ENCODE data around the gene TSG101.

TSG101 gene

DNA sequence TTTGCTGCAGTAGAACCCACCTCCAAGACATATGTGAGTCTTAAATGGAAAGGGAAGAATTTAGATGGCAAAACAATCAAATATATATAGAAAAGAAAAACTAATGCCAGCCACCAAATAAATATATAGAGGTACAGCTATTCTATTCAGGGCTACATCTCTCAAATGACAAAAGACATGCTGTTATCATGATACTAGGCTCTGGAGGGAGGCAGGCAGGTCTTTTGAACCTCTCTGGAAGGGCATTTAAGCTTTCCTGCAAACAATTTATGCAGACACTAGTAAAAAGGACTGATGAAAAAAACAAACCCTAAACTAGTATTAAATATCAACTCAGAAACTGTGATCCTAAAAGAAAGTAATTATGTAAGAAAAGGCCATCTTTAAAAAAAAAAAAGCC is 37.4 kb upstream of the TSG101 start:
- no peak overlapping the region for H4K91ac ChIP-seq (ENCODE audit: low read depth, low read length, poor library complexity)
- no peaks in the 10 kb centered on the region for H3K27me3 ChIP-seq (ENCODE audit: control insufficient read depth in 3 of 3, insufficient read depth in 3 of 3, low read depth in 1 of 3, low read length in 3 of 3)
- no peaks in the 10 kb centered on the region for H3K79me1 ChIP-seq (ENCODE audit: low read depth, low read length)
- H2BK12ac ChIP-seq (ENCODE audit: low read length), result no peak overlapping the region
- no peak overlapping the region for H3K23ac ChIP-seq (ENCODE audit: low read depth, low read length, poor library complexity)
- H3K4me1 ChIP-seq (ENCODE audit: control insufficient read depth in 2 of 2, insufficient read depth in 1 of 2, low read depth in 1 of 2, low read length in 2 of 2), result no peaks in the 10 kb centered on the region
- no peak overlapping the region for H3K18ac ChIP-seq (ENCODE audit: low read length)
- H2BK15ac ChIP-seq (ENCODE audit: low read length), result no peak overlapping the region
- H2AK5ac ChIP-seq (ENCODE audit: low read depth, low read length), result no peak overlapping the region
- no peak for DNase-seq (ENCODE audit: low spot score)
- H2BK120ac ChIP-seq (ENCODE audit: low read depth, low read length), result no peak overlapping the region
- no peak overlapping the region for H3K14ac ChIP-seq (ENCODE audit: low read length)
- H3K4me2 ChIP-seq (ENCODE audit: insufficient read depth, low read length, poor library complexity, severe bottlenecking), result no peak overlapping the region
- H3K4me3 ChIP-seq (ENCODE audit: low read length in 2 of 2), result no peak overlapping the region
- no peak overlapping the region for H2BK5ac ChIP-seq (ENCODE audit: low read length)
- H2AFZ ChIP-seq (ENCODE audit: low read length), result no peak overlapping the region
- H3K27ac ChIP-seq (replicated peaks; ENCODE audit: low read length), result no peak overlapping the region
- H3K4ac ChIP-seq (ENCODE audit: low read length), result no peak overlapping the region
- no peaks in the 10 kb centered on the region for H3K9me3 ChIP-seq (replicated peaks in 1 of 2; ENCODE audit: control insufficient read depth in 2 of 2, insufficient read depth in 1 of 2, low read depth in 1 of 2, low read length in 2 of 2)
- peaks cover 0 to 58% of the 10 kb centered on the region in 2 donors for H3K36me3 ChIP-seq (replicated peaks in 1 of 2; ENCODE audit: control insufficient read depth in 2 of 2, insufficient read depth in 2 of 2, low read length in 2 of 2)
- no peak overlapping the region for H4K8ac ChIP-seq (ENCODE audit: low read depth, low read length)
- H3K9ac ChIP-seq (ENCODE audit: low read depth, low read length, poor library complexity), result no peak overlapping the region

DNA sequence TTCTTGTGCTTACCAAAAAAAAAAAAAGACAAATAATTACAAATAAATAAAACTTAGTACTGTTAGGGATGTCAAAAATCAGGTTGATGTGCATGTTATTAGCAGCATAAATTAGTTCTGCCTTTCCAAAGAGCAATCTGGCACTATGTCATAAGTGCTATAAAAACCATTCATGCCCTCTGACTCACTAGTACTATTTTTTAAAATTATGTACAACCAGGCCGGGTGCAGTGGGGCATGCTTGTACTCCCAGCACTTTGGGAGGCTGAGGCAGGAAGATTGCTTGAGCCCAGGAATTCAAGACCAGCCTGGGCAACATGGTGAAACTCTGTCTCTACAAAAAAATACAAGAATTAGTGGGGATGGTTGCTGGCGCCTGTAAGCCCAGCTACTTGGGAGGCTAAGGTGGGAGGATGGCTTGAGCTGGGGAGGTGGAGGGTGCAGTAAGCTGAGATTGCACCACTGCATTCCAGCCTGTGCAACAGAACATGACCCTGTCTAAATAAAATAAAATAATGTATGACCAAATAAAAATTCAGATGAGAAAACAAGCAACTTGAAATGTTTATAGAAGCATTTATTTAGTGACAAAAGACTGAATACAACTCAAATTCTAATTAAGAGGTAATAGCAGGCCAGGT is 36.5 kb upstream of the TSG101 start:
- Histone ChIP-seq H2BK15ac (ENCODE audit: low read length) (no peak overlapping the region), H3K9ac (ENCODE audit: low read depth, low read length, poor library complexity) (no peak overlapping the region), H3K79me1 (ENCODE audit: low read depth, low read length) (no peaks in the 10 kb centered on the region), H3K23ac (ENCODE audit: low read depth, low read length, poor library complexity) (no peak overlapping the region), H2BK120ac (ENCODE audit: low read depth, low read length) (no peak overlapping the region), H3K4me2 (ENCODE audit: insufficient read depth, low read length, poor library complexity, severe bottlenecking) (no peak overlapping the region), H3K4me3 (ENCODE audit: low read length in 2 of 2) (no peak overlapping the region), H3K18ac (ENCODE audit: low read length) (no peak overlapping the region), H3K4ac (ENCODE audit: low read length) (no peak overlapping the region), H2AK5ac (ENCODE audit: low read depth, low read length) (no peak overlapping the region), H2AFZ (ENCODE audit: low read length) (no peak overlapping the region), H3K27me3 (ENCODE audit: control insufficient read depth in 3 of 3, insufficient read depth in 3 of 3, low read depth in 1 of 3, low read length in 3 of 3) (no peaks in the 10 kb centered on the region), H3K9me3 (replicated peaks in 1 of 2; ENCODE audit: control insufficient read depth in 2 of 2, insufficient read depth in 1 of 2, low read depth in 1 of 2, low read length in 2 of 2) (no peaks in the 10 kb centered on the region), H3K27ac (replicated peaks; ENCODE audit: low read length) (no peak overlapping the region), H3K14ac (ENCODE audit: low read length) (no peak overlapping the region), H2BK5ac (ENCODE audit: low read length) (no peak overlapping the region), H4K91ac (ENCODE audit: low read depth, low read length, poor library complexity) (no peak overlapping the region), H2BK12ac (ENCODE audit: low read length) (no peak overlapping the region), H4K8ac (ENCODE audit: low read depth, low read length) (no peak overlapping the region), H3K36me3 (replicated peaks in 1 of 2; ENCODE audit: control insufficient read depth in 2 of 2, insufficient read depth in 2 of 2, low read length in 2 of 2) (peaks cover 0 to 58% of the 10 kb centered on the region in 2 donors), H3K4me1 (ENCODE audit: control insufficient read depth in 2 of 2, insufficient read depth in 1 of 2, low read depth in 1 of 2, low read length in 2 of 2) (no peaks in the 10 kb centered on the region)
- no CpG with 5 or more reads among the region's 2 CpGs for whole genome bisulfite sequencing, 2 donors (ENCODE audit: extremely low coverage in 2 of 2, insufficient read length in 2 of 2, insufficient replicate concordance in 1 of 2)
- no peak for DNase-seq (ENCODE audit: low spot score)

DNA sequence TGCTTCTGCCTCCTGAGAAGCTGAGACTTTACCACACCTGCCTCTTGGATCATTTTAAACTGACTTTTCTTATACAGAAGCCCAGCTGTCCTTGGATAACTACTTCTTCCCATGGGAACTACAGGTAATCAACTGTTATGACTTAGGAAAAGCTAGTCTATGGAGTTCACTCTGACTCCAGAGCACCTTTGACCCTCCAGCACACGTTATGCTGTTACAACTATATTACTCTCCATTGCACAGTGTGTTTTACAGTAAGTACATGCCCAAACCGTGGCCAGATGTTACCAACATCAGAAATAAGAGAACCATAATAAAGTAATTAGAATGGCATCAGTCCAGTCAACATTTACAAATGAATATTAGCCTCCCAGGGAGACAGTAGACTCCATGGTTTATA is 21.3 kb upstream of the TSG101 start:
- Histone ChIP-seq H3K36me3 (replicated peaks in 1 of 2; ENCODE audit: control insufficient read depth in 2 of 2, insufficient read depth in 2 of 2, low read length in 2 of 2) (peaks cover 0 to 43% of the 10 kb centered on the region in 2 donors), H3K14ac (ENCODE audit: low read length) (no peak overlapping the region), H3K4me1 (ENCODE audit: control insufficient read depth in 2 of 2, insufficient read depth in 1 of 2, low read depth in 1 of 2, low read length in 2 of 2) (no peaks in the 10 kb centered on the region), H3K4me2 (ENCODE audit: insufficient read depth, low read length, poor library complexity, severe bottlenecking) (no peak overlapping the region), H3K18ac (ENCODE audit: low read length) (no peak overlapping the region), H2BK5ac (ENCODE audit: low read length) (no peak overlapping the region), H3K27ac (replicated peaks; ENCODE audit: low read length) (no peak overlapping the region), H2AFZ (ENCODE audit: low read length) (no peak overlapping the region), H3K79me1 (ENCODE audit: low read depth, low read length) (no peaks in the 10 kb centered on the region), H4K8ac (ENCODE audit: low read depth, low read length) (no peak overlapping the region), H3K9ac (ENCODE audit: low read depth, low read length, poor library complexity) (no peak overlapping the region), H4K91ac (ENCODE audit: low read depth, low read length, poor library complexity) (no peak overlapping the region), H2BK12ac (ENCODE audit: low read length) (no peak overlapping the region), H3K9me3 (replicated peaks in 1 of 2; ENCODE audit: control insufficient read depth in 2 of 2, insufficient read depth in 1 of 2, low read depth in 1 of 2, low read length in 2 of 2) (no peaks in the 10 kb centered on the region), H2BK120ac (ENCODE audit: low read depth, low read length) (no peak overlapping the region), H3K23ac (ENCODE audit: low read depth, low read length, poor library complexity) (no peak overlapping the region), H2AK5ac (ENCODE audit: low read depth, low read length) (no peak overlapping the region), H3K4ac (ENCODE audit: low read length) (no peak overlapping the region), H2BK15ac (ENCODE audit: low read length) (no peak overlapping the region), H3K27me3 (ENCODE audit: control insufficient read depth in 3 of 3, insufficient read depth in 3 of 3, low read depth in 1 of 3, low read length in 3 of 3) (no peaks in the 10 kb centered on the region), H3K4me3 (ENCODE audit: low read length in 2 of 2) (no peak overlapping the region)
- DNase-seq (ENCODE audit: low spot score), result no peak
- WGBS, 2 donors (ENCODE audit: extremely low coverage in 2 of 2, insufficient read length in 2 of 2, insufficient replicate concordance in 1 of 2), result no CpG with 5 or more reads among the region's 2 CpGs

DNA sequence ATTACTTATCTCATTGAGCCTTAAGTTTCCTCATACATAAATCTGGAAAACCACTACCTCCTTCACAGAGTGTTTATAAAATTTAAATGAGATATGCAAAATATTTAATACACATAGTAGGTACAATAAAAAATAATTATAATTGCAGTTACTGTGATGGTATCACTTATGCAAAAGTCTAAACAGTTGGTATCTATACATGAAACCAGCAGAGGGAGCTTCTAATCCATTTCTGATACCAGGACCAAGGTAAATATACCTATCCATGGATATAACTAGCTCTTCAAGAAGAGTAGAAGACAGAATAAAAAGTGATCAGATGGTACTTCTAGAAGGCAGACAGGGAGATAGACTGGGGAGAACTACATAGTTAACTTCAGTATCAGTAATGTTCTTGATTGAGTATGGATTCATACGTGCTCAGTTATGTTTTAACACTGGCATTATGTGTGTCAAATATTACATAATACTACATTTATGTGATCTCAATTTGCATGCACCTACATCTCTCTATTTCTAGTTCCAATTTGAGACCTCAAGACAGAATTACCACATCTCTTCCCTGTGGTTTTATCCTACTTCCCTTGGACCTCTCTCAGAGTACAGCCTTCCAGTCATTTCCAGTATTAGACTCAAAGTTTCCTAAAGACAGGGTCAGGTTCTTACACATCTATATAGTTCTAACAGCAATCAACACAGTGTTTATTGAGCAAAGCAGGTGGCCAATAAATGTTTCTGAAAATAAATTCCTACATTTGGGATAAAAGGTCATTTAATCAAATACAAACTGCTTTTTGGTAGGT is 13.7 kb upstream of the TSG101 start:
- Histone ChIP-seq H3K23ac (ENCODE audit: low read depth, low read length, poor library complexity) (no peak overlapping the region), H2BK120ac (ENCODE audit: low read depth, low read length) (no peak overlapping the region), H3K18ac (ENCODE audit: low read length) (no peak overlapping the region), H4K91ac (ENCODE audit: low read depth, low read length, poor library complexity) (no peak overlapping the region), H2AK5ac (ENCODE audit: low read depth, low read length) (no peak overlapping the region), H3K79me1 (ENCODE audit: low read depth, low read length) (no peaks in the 10 kb centered on the region), H2BK12ac (ENCODE audit: low read length) (no peak overlapping the region), H3K14ac (ENCODE audit: low read length) (no peak overlapping the region), H3K36me3 (replicated peaks in 1 of 2; ENCODE audit: control insufficient read depth in 2 of 2, insufficient read depth in 2 of 2, low read length in 2 of 2) (peaks cover 0 to 47% of the 10 kb centered on the region in 2 donors), H3K4me3 (ENCODE audit: low read length in 2 of 2) (no peak overlapping the region), H3K27me3 (ENCODE audit: control insufficient read depth in 3 of 3, insufficient read depth in 3 of 3, low read depth in 1 of 3, low read length in 3 of 3) (no peaks in the 10 kb centered on the region), H3K9ac (ENCODE audit: low read depth, low read length, poor library complexity) (no peak overlapping the region), H3K4me1 (ENCODE audit: control insufficient read depth in 2 of 2, insufficient read depth in 1 of 2, low read depth in 1 of 2, low read length in 2 of 2) (no peaks in the 10 kb centered on the region), H3K9me3 (replicated peaks in 1 of 2; ENCODE audit: control insufficient read depth in 2 of 2, insufficient read depth in 1 of 2, low read depth in 1 of 2, low read length in 2 of 2) (no peaks in the 10 kb centered on the region), H3K4ac (ENCODE audit: low read length) (no peak overlapping the region), H3K4me2 (ENCODE audit: insufficient read depth, low read length, poor library complexity, severe bottlenecking) (no peak overlapping the region), H2BK15ac (ENCODE audit: low read length) (no peak overlapping the region), H4K8ac (ENCODE audit: low read depth, low read length) (no peak overlapping the region), H3K27ac (replicated peaks; ENCODE audit: low read length) (no peak overlapping the region), H2BK5ac (ENCODE audit: low read length) (no peak overlapping the region), H2AFZ (ENCODE audit: low read length) (no peak overlapping the region)
- DNase-seq (ENCODE audit: low spot score), result no peak
- WGBS, 2 donors (ENCODE audit: extremely low coverage in 2 of 2, insufficient read length in 2 of 2, insufficient replicate concordance in 1 of 2), result no CpG with 5 or more reads among the region's 1 CpG
